OCI-LY1 (cell line): Measurements from ENCODE around the gene SPOUT1.
A peak's percentile ranks its signal among the peaks of the same experiment; 100 is the strongest.

Source experiments
- CTCF ChIP-seq: fragments of 200-600 bp; sonication (generic), shearing (Covaris generic); IDR thresholded peaks from 2 replicates; pipeline ENCODE4 v1.5.1; 2017; ENCODE audit warnings: mild to moderate bottlenecking, antibody characterized with exemption, low read length, moderate library complexity, mixed read lengths
- EZH2 ChIP-seq: fragments of 200-600 bp; sonication (generic), shearing (Covaris generic); IDR thresholded peaks from 2 replicates; pipeline ENCODE4 v1.8.0; 2017; ENCODE audit warnings: borderline replicate concordance, mixed run types, mild to moderate bottlenecking, antibody characterized with exemption, low read length, moderate library complexity, mixed read lengths

DNA sequence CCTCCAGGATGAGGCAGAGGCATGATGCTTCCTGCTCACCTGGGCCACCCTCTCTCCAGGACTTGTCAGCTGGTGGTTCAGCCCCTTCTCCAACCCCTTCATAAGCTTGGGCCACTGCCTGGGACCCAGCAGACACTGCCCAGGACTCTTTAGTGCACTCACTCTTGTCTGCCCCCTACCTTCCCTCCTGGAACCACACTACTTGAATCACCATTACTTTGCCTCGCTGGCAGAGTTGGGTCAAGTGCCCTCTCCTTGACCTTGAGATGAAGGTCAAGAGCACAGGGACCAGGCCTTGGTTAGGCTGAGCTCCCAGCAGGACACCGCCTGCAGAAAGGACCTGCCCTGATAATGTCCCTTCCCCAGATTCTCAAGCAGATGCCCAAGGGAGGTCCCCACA lies 19.8 kb downstream of the SPOUT1 start:
- TF ChIP-seq CTCF (peak; percentile 23; the same call in 1 of the 2 replicates), EZH2 (no peak)
